ENCODE data around the gene ZDHHC11.
"Not testable (repeated sequence)": the region's sequence is repeated elsewhere in the genome, so short reads cannot be mapped to it uniquely, and the experiment has no call there.

The ZDHHC11 gene

DNA sequence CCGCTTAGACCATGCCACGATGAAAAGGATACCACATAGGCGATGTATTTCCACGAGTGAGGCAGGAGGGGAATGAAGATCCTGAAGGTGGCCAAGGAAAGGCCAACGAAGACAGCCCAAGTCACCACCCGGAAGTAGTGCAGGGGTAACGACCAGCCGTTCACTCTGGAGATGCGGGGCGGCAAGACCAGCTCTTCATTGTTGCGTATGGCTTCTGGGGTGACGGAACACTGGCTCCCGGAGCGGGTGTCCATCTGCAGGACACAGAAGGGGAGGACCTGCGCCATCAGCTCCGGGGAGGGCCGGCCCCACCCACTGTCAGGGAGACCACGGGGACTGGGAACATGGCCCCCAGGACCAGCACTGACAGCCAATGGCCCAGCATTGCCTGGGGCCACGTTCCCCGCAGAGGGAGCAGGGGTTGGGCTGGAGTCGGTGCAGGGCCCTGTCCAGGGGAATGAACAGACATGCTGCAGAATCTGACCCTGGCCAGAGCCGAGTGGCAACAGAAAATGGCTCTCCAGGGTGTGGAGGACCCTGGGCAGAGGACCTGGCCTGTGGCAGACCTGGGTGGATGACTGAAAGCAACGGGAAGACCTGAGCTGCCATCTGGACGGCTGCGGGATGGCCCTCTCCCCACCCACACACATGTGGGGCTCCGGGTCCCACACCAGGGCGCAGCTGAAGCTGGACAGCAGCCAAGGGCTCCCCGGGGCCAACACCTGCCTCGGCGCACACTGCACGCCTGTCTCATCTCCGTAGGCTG lies 83.9 kb downstream of the ZDHHC11 start:
- TF ChIP-seq, protein P1, sequence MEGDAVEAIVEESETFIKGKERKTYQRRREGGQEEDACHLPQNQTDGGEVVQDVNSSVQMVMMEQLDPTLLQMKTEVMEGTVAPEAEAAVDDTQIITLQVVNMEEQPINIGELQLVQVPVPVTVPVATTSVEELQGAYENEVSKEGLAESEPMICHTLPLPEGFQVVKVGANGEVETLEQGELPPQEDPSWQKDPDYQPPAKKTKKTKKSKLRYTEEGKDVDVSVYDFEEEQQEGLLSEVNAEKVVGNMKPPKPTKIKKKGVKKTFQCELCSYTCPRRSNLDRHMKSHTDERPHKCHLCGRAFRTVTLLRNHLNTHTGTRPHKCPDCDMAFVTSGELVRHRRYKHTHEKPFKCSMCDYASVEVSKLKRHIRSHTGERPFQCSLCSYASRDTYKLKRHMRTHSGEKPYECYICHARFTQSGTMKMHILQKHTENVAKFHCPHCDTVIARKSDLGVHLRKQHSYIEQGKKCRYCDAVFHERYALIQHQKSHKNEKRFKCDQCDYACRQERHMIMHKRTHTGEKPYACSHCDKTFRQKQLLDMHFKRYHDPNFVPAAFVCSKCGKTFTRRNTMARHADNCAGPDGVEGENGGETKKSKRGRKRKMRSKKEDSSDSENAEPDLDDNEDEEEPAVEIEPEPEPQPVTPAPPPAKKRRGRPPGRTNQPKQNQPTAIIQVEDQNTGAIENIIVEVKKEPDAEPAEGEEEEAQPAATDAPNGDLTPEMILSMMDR (IDR thresholded peaks at IDR 0.05; ENCODE audit: low read depth, low read length): no peak
- H3K4me1 ChIP-seq: no peaks in the 10 kb centered on the region
- H3K4me3 ChIP-seq (ENCODE audit: low read depth, low read length): no peak overlapping the region
- no peaks in the 10 kb centered on the region; the same call in 1 of the 2 replicates for H3K9me3 ChIP-seq
- no peak for DNase-seq
- H3K27me3 ChIP-seq: no peaks in the 10 kb centered on the region
- no peaks in the 10 kb centered on the region for H3K36me3 ChIP-seq

DNA sequence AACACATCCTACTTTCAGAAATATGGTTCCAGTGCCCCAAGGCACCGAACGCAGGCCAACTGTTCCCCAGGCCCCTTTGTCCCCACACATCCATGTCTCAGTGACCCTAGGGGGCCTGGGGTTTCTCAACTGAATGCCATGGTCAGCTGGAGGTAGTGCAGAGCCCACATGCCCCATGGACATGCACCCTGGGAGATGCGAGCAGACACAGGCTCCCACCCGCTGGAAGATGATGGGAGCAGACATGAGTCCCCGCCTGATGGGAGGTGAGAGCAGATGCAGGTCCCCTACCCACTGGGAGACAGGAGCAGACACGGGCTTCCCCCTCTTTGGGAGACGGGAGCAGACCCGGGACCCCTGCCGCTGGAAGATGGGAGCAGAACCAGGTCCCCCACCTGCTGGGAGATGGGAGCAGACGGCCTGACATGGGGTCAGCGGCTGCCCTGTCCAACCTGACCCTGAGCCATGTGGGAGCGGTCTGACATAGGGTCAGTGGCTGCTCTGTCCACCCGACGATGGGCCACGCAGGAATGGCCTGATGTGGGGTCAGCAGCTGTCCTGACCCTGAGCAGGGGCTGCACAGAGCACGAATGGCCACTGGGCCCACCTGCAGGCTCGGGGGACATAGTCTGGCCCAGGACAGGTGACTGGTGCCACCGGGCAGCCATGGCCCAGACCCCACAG lies 84.7 kb downstream of the ZDHHC11 start:
- DNase-seq: no peak
- TF ChIP-seq, protein P1 (IDR thresholded peaks at IDR 0.05; ENCODE audit: low read depth, low read length): no peak
- no peaks in the 10 kb centered on the region for H3K27me3 ChIP-seq

DNA sequence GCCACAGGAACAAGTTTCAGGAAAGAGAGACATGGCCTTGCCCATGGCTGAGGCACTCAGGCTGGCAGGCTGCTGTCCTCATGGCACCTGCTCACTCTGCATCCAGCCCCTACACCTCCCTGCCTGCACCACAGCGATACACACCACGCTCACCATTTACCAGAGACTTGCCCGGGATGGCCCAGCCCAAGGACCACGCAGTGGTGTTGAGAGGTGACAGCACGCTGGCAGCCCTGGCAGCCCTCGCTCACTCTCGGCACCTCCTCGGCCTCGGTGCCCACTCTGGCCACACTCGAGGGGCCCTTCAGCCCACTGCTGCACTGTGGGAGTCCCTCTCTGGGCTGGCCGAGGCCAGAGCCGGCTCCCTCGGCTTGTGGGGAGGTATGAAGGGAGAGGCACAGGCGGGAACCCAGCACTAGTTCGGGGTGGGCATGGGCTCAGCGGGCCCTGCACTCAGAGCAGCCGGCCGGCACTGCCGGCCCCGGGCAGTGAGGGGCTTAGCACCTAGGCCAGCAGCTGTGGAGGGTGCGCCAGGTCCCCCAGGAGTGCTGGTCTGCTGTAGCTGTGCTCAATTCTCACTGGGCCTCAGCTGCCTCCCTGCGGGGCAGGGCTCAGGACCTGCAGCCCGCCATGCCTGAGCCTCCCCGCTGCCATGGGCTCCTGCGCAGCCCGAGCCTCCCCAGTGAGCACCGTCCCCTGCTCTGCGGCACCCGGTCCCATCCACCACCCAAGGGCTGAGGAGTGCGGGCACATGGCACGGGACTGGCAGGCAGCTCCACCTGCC lies 86.6 kb downstream of the ZDHHC11 start:
- Histone ChIP-seq H3K36me3 (no peaks in the 10 kb centered on the region), H3K9me3 (no peaks in the 10 kb centered on the region; the same call in 1 of the 2 replicates), H3K4me1 (no peaks in the 10 kb centered on the region), H3K4me3 (ENCODE audit: low read depth, low read length) (no peak overlapping the region), H3K27me3 (no peaks in the 10 kb centered on the region)
- TF ChIP-seq, protein P1 (IDR thresholded peaks at IDR 0.05; ENCODE audit: low read depth, low read length): no peak
- peak; percentile 24 for DNase-seq

More for the DNA sequence above, 84.7 kb downstream of the ZDHHC11 start:
- no peak overlapping the region for H3K4me3 ChIP-seq (ENCODE audit: low read depth, low read length)
- no peaks in the 10 kb centered on the region for H3K4me1 ChIP-seq
- H3K36me3 ChIP-seq: no peaks in the 10 kb centered on the region
- H3K9me3 ChIP-seq: no peaks in the 10 kb centered on the region; the same call in 1 of the 2 replicates

DNA sequence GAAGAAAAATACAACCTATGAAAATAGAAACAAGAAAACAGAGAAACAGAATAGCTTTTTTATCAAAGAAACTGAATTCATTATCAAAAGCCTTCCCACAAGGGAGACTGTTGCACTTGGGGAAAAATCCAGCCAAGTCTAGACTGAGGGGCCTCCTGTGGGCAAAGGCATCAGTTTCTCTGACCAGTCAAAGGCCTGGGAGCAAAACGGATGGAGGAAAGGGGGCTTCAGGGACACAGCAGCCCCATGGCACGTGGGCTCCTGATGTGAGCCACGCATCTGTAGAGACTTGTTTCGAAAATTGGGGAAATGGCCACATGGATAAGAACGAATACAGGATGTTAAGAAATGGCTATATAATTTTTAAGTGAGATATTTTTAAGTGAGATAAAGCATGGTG lies 87.4 kb downstream of the ZDHHC11 start:
- DNase-seq: no peak
- no peaks in the 10 kb centered on the region; the same call in 1 of the 2 replicates for H3K9me3 ChIP-seq
- no peaks in the 10 kb centered on the region for H3K27me3 ChIP-seq

DNA sequence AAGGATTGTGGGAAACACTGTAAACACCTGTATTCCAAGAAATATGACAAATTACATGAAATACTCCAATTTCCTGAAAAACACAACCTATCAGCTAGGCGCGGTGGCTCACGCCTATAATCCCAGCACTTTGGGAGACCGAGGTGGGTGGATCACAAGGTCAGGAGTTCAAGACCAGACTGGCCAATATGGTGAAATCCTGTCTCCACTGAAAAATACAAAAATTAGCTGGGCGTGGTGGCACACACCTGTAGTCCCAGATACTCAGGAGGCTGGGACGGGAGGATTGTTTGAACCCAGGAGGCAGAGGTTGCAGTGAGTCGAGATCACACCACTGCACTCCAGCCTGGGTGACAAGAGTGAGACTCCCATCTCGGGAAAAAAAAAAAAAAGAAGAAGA lies 87.8 kb downstream of the ZDHHC11 start:
- not testable (repeated sequence) for H3K9me3 ChIP-seq; H3K4me3 ChIP-seq (ENCODE audit: low read depth, low read length); H3K27me3 ChIP-seq; DNase-seq; H3K36me3 ChIP-seq; H3K4me1 ChIP-seq

More for the DNA sequence above, 87.4 kb downstream of the ZDHHC11 start:
- Histone ChIP-seq H3K4me3 (ENCODE audit: low read depth, low read length) (no peak overlapping the region), H3K4me1 (no peaks in the 10 kb centered on the region), H3K36me3 (no peaks in the 10 kb centered on the region)
- TF ChIP-seq, protein P1 (IDR thresholded peaks at IDR 0.05; ENCODE audit: low read depth, low read length): no peak

DNA sequence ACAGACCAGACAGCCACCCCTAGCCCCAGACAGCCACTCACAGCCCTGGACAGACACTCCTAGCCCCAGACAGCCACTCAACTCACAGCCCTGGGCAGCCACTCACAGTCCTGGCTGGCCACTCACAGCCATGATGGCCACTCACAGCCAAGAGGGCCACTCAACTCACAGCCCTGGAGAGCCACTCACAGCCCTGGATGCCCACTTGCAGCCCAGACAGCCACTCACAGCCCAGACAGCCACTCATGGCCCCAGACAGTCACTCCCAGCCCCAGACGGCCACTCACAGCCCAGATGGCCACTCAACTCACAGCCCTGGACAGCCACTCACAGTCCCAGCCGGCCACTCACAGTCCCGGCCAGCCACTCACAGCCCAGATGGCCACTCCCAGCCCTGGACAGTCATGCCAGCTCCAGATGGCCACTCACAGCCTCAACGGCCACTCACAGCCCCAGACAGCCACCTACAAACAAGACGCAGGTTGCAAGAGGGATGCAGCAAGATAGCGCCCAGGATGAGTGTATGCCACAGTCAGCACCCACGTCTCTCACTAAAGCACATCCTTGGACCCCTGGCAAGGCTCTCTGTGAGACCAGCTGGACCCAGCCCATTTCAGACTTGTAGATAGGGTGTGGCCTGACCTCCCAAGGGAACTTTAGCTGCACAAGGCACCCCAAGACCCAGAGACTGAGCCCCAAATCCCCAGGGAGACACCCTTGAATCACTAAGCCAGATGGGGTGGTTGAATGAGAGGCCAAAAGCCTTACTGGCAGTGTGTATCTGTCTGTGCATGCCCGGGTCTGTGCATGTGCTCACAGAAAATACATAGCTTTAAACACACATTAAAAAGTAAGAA lies 88.7 kb downstream of the ZDHHC11 start:
- H3K36me3 ChIP-seq: no peaks in the 10 kb centered on the region
- no peaks in the 10 kb centered on the region; the same call in 1 of the 2 replicates for H3K9me3 ChIP-seq
- peak; percentile 35 for DNase-seq
- TF ChIP-seq, protein P1 (IDR thresholded peaks at IDR 0.05; ENCODE audit: low read depth, low read length): no peak
- no peaks in the 10 kb centered on the region for H3K4me1 ChIP-seq
- no peak overlapping the region for H3K4me3 ChIP-seq (ENCODE audit: low read depth, low read length)
- no peaks in the 10 kb centered on the region for H3K27me3 ChIP-seq

Measured in BE2C (cell line).